IMR-90 (cell line): ENCODE measurements around the gene MS4A10. TPM values are rescaled to one million over a fixed set of nuclear protein-coding genes. Genes with fewer than 3 reads are reported as not detected.

Experiments used
- ATAC-seq: fragments of 200-7000 bp; cut with Tn5 transposase; 2 replicates; pipeline ENCODE4 v1.9.1; 2020; ENCODE audit warnings: low read depth, mild to moderate bottlenecking, moderate library complexity
- BruUV-seq: library from RNA; stranded (reverse); fragments of 400-500 nt; replicated peaks from 2 replicates; lab custom pipeline; 2021; lab: Mats Ljungman, UMichigan
- CTCF ChIA-PET: fragments of 300-600 bp; formaldehyde crosslinking; extraction: SDS; loops from one replicate; lab custom pipeline; 2021; ENCODE audit warnings: antibody characterized with exemption; lab: Yijun Ruan, JAX
- POLR2A ChIA-PET: fragments of 300-600 bp; sonication (Branson Sonifier 250); formaldehyde crosslinking; loops from one replicate; lab custom pipeline; 2022; ENCODE audit warnings: antibody characterized with exemption; ENCODE audit not compliant: unreplicated experiment; lab: Charles Lee
- DNase-seq: peaks from one replicate; pipeline ENCODE4 v3.0.0; 2013
- H2AFZ ChIP-seq: replicated peaks from 2 replicates; pipeline ENCODE3; 2013; ENCODE audit warnings: low read length, mild to moderate bottlenecking; ENCODE audit not compliant: poor library complexity
- H2AK5ac ChIP-seq: 2 replicates; pipeline ENCODE4 v1.6.1; 2013; ENCODE audit warnings: low read depth, low read length, inconsistent platforms
- H2AK9ac ChIP-seq: replicated peaks from 2 replicates; pipeline ENCODE3; 2013; ENCODE audit warnings: mild to moderate bottlenecking, low read depth, low read length, moderate library complexity; ENCODE audit not compliant: poor library complexity
- H2BK120ac ChIP-seq: 2 replicates; pipeline ENCODE4 v1.6.1; 2013; ENCODE audit warnings: low read depth, low read length, inconsistent platforms
- H2BK15ac ChIP-seq: 3 replicates; pipeline ENCODE4 v1.6.1; 2013; ENCODE audit warnings: low read depth, low read length, inconsistent platforms
- H2BK20ac ChIP-seq: 2 replicates; pipeline ENCODE4 v1.6.1; 2013; ENCODE audit warnings: low read depth, mild to moderate bottlenecking, inconsistent platforms, low read length, moderate library complexity
- H2BK5ac ChIP-seq: 2 replicates; pipeline ENCODE4 v1.6.1; 2013; ENCODE audit warnings: mild to moderate bottlenecking, low read depth, low read length, inconsistent platforms; ENCODE audit not compliant: poor library complexity, severe bottlenecking
- H3K14ac ChIP-seq: replicated peaks from 2 replicates; pipeline ENCODE4 v1.6.1; 2013; ENCODE audit warnings: low read depth, low read length, inconsistent platforms
- H3K18ac ChIP-seq: 2 replicates; pipeline ENCODE4 v1.6.1; 2013; ENCODE audit warnings: low read depth, low read length, control low read depth
- H3K23ac ChIP-seq: 2 replicates; pipeline ENCODE4 v1.6.1; 2013; ENCODE audit warnings: low read depth, low read length, inconsistent platforms
- H3K27ac ChIP-seq: 2 replicates; pipeline ENCODE4 v1.5.1; 2013; ENCODE audit warnings: mild to moderate bottlenecking, control low read depth, low read length; ENCODE audit not compliant: insufficient read depth
- H3K27me3 ChIP-seq: 2 replicates; pipeline ENCODE4 v1.6.1; 2013; ENCODE audit warnings: low read length; ENCODE audit not compliant: control insufficient read depth, insufficient read depth
- H3K36me3 ChIP-seq: 2 replicates; pipeline ENCODE4 v1.6.1; 2013; ENCODE audit warnings: low read length, mixed read lengths; ENCODE audit not compliant: control insufficient read depth, insufficient read depth
- H3K4ac ChIP-seq: 2 replicates; pipeline ENCODE4 v1.6.1; 2013; ENCODE audit warnings: low read depth, low read length, inconsistent platforms
- H3K4me1 ChIP-seq: 2 replicates; pipeline ENCODE4 v1.6.1; 2013; ENCODE audit warnings: low read length, mixed read lengths; ENCODE audit not compliant: control insufficient read depth, insufficient read depth
- H3K4me2 ChIP-seq: 2 replicates; pipeline ENCODE4 v1.6.1; 2013; ENCODE audit warnings: low read depth, mild to moderate bottlenecking, control low read depth, low read length, moderate library complexity
- H3K4me3 ChIP-seq: 2 replicates; pipeline ENCODE4 v1.5.1; 2013; ENCODE audit warnings: low read depth, mild to moderate bottlenecking, control low read depth, low read length, moderate library complexity; ENCODE audit not compliant: insufficient read depth
- H3K56ac ChIP-seq: 2 replicates; pipeline ENCODE4 v1.6.1; 2013; ENCODE audit warnings: low read length, inconsistent platforms; ENCODE audit not compliant: insufficient read depth; ENCODE audit errors: extremely low read depth
- H3K79me1 ChIP-seq, 2 experiments: 2 replicates each; pipeline ENCODE4 v1.6.1; 2013; ENCODE audit warnings: low read length in 2 of 2, inconsistent platforms in 1 of 2, low read depth in 1 of 2
- H3K9ac ChIP-seq: 2 replicates; pipeline ENCODE4 v1.6.1; 2013; ENCODE audit warnings: low read depth, low read length, control low read depth
- H3K9me1 ChIP-seq: 2 replicates; pipeline ENCODE4 v1.6.1; 2013; ENCODE audit warnings: low read length, inconsistent platforms; ENCODE audit not compliant: insufficient read depth
- H3K9me3 ChIP-seq: 2 replicates; pipeline ENCODE4 v1.6.1; 2013; ENCODE audit warnings: low read length; ENCODE audit not compliant: control insufficient read depth, insufficient read depth
- H4K20me1 ChIP-seq: 2 replicates; pipeline ENCODE4 v1.6.1; 2013; ENCODE audit warnings: low read length, inconsistent platforms; ENCODE audit not compliant: insufficient read depth
- H4K5ac ChIP-seq: 2 replicates; pipeline ENCODE4 v1.6.1; 2013; ENCODE audit warnings: mild to moderate bottlenecking, low read depth, low read length, control low read depth
- H4K8ac ChIP-seq, 2 experiments: 2 replicates each; pipeline ENCODE4 v1.6.1; 2013; ENCODE audit warnings: low read depth in 2 of 2, low read length in 2 of 2, control low read depth in 1 of 2, inconsistent platforms in 1 of 2
- H4K91ac ChIP-seq: 2 replicates; pipeline ENCODE4 v1.6.1; 2013; ENCODE audit warnings: low read depth, low read length, inconsistent platforms; ENCODE audit not compliant: insufficient read depth
- SMC3 ChIP-seq: fragments of 150-350 bp; IDR thresholded peaks from 2 replicates; pipeline ENCODE4 v1.6.1; 2016; ENCODE audit warnings: low read depth, mild to moderate bottlenecking, antibody characterized with exemption, low read length, moderate library complexity
- WGBS, 2 experiments: methylation state at CpG; one replicate each; pipeline versions ENCODE4 v1.1.5 to v1.1.7; 2013; ENCODE audit warnings: missing lambda C conversion rate in 2 of 2; ENCODE audit not compliant: insufficient read length in 1 of 2; ENCODE audit errors: extremely low coverage in 2 of 2; 5-methylcytosine and 5-hydroxymethylcytosine counted together
- dilution Hi-C: fragments of 300-500 bp; cut with HindIII; formaldehyde crosslinking; loops from one replicate; pipeline ENCODE4 v1.14.3; 2018; ENCODE audit warnings: low sequenced_read_pairs; ENCODE audit not compliant: unreplicated experiment
- in situ Hi-C: fragments of 300-500 bp; cut with MboI; formaldehyde crosslinking; loops from 3 replicates; pipeline ENCODE4 v1.14.3; 2019; ENCODE audit warnings: low sequenced_read_pairs, inconsistent platforms, mixed read lengths
- intact Hi-C: fragments of 100-400 bp; cut with micrococcal nuclease; formaldehyde crosslinking; loops from 2 replicates; pipeline ENCODE4 v1.10.0; 2022
- polyA plus RNA-seq, 3 experiments: library from polyadenylated mRNA; depleted of rRNA; stranded (reverse); fragments of >200 nt; gene quantifications; 2 replicates each; pipeline ENCODE4 v1.2.3, GENCODE V29; 2012; ENCODE audit warnings: low replicate concordance in 1 of 3
- total RNA-seq: library from RNA; depleted of rRNA; stranded (reverse); fragments of >200 nt; gene quantifications from 2 replicates; pipeline ENCODE4 v1.2.3, GENCODE V29; 2012

Gene MS4A10
- total and polyA plus RNA-seq, 2 of the 4 experiments (the other 2 are of a cell fraction), result not detected

GRCh38 chr11:60842668-60843600 lies 57.8 kb downstream of the MS4A10 start:
- Histone ChIP-seq H3K4me1 (peaks cover 25% of the 10 kb centered on the region), H2BK20ac (no peak overlapping the region), H2AK9ac (peak overlapping the region; percentile 97), H2BK120ac (no peak overlapping the region), H3K4me2 (peak overlapping the region; percentile 72), H4K8ac (no peak overlapping the region; a peak in 1 of 4 replicates), H4K5ac (peak overlapping the region; percentile 8; the same call in 1 of the 2 replicates), H2BK5ac (no peak overlapping the region), H2BK15ac (no peak overlapping the region), H3K23ac (peak overlapping the region; percentile 41), H3K14ac (0 out of 2 replicates have a peak overlapping the region, but pooled peaks have one; percentile 23), H3K9me3 (no peaks in the 10 kb centered on the region), H3K18ac (no peak overlapping the region), H3K27ac (peak overlapping the region; percentile 21; the same call in 1 of the 2 replicates), H4K20me1 (0 out of 2 replicates have a peak, but pooled peaks cover 12% of the 10 kb centered on the region), H3K36me3 (peaks cover 2% of the 10 kb centered on the region), H3K79me1 (peaks cover 19 to 53% of the 10 kb centered on the region in 2 experiments), H4K91ac (no peak overlapping the region), H3K9ac (peak overlapping the region; percentile 70), H2AK5ac (peak overlapping the region; percentile 71), H3K27me3 (no peaks in the 10 kb centered on the region; the same call in 1 of the 2 replicates), H3K4ac (peak overlapping the region; percentile 51; the same call in 1 of the 2 replicates), H2AFZ (peak overlapping the region; percentile 98), H3K56ac (0 out of 2 replicates have a peak overlapping the region, but pooled peaks have one; percentile 38), H3K9me1 (peaks cover 11% of the 10 kb centered on the region), H3K4me3 (peak overlapping the region; percentile 69)
- dilution Hi-C loops (no loop called here), intact Hi-C loops (no loop called here), in situ Hi-C loops (no loop called here)
- POLR2A ChIA-PET, result no interaction called here
- 12% methylated on average over 7 of the region's 23 CpGs; no CpG with 5 or more reads in 1 of the 2 experiments for WGBS, 2 experiments
- CTCF ChIA-PET, result no interaction called here
- DNase-seq (no peak), ATAC-seq (no peak)
- no peak for TF ChIP-seq SMC3
- no TSS peak for BruUV-seq
